Right lobe of liver (tissue), 4 donors: ENCODE data around the gene RNF138.
A peak's percentile ranks its signal among the peaks of the same experiment; 100 is the strongest.

Experiments
- CTCF ChIP-seq, 4 donors: fragments of 200-600 bp in 3 of 4; fragments of 450-650 bp in 1 of 4; IDR thresholded peaks; one replicate each; pipeline versions ENCODE4 v1.5.1 to v1.8.0; 2016 to 2022; ENCODE audit warnings: antibody characterized with exemption in 4 of 4, mild to moderate bottlenecking in 2 of 4
- POLR2A ChIP-seq: fragments of 450-650 bp; IDR thresholded peaks from one replicate; pipeline ENCODE4 v1.6.1; 2017; ENCODE audit warnings: antibody characterized with exemption, mild to moderate bottlenecking
- donor health status: DM: no; HTN: no; CAD: no.
- donor health status: DM: no; HTN: no; CAD: no.
- donor health status: DM: no; HTN: yes; CAD: no.

GRCh38 chr18:32092422-32093101, 888 bp downstream of the RNF138 start:
- TF ChIP-seq CTCF (IDR thresholded peaks at IDR 0.05): no peak
- TF ChIP-seq POLR2A: peak; percentile 81
